HG03066 (cell line): ENCODE data around the gene CD48.
"Not testable (repeated sequence)": the region's sequence is repeated elsewhere in the genome, so short reads cannot be mapped to it uniquely, and the experiment has no call there.

Experiments
- ATAC-seq: cut with Tn5 transposase; IDR thresholded peaks from one replicate; pipeline ENCODE4 v1.9.1; 2021; ENCODE audit warnings: low read depth; ENCODE audit not compliant: unreplicated experiment

CD48 gene

GRCh38 chr1:160658162-160658813 is 53.3 kb downstream of the CD48 start:
- no peak for ATAC-seq

GRCh38 chr1:160657250-160657781 is 54.3 kb downstream of the CD48 start:
- no peak for ATAC-seq

- ATAC-seq, result peak; percentile 51
Measured at GRCh38 chr1:160656737-160657136, 54.9 kb downstream of the CD48 start.

- no peak for ATAC-seq
Measured at GRCh38 chr1:160653620-160654016, 58.0 kb downstream of the CD48 start.

- ATAC-seq, result no peak
Measured at GRCh38 chr1:160652924-160653619, 58.5 kb downstream of the CD48 start.

GRCh38 chr1:160652065-160652641 is 59.5 kb downstream of the CD48 start:
- not testable (repeated sequence) for ATAC-seq

GRCh38 chr1:160651433-160652064 is 60.1 kb downstream of the CD48 start:
- ATAC-seq, result no peak

- ATAC-seq, result no peak
Measured at GRCh38 chr1:160647329-160647720, 64.3 kb downstream of the CD48 start.

GRCh38 chr1:160646711-160647328 is 64.8 kb downstream of the CD48 start, which contains the start of gene SLAMF1:
TSS of gene SLAMF1 (minus strand) at chr1:160647044. CDS start at chr1:160646945, 99 bp downstream.
- peak; percentile 34 for ATAC-seq

- ATAC-seq, result no peak
Measured at GRCh38 chr1:160646180-160646579, 65.4 kb downstream of the CD48 start.

- ATAC-seq, result no peak
Measured at GRCh38 chr1:160645386-160646130, 66.1 kb downstream of the CD48 start.

- no peak for ATAC-seq
Measured at GRCh38 chr1:160644399-160644798, 67.2 kb downstream of the CD48 start.

GRCh38 chr1:160643138-160643537 is 68.5 kb downstream of the CD48 start:
- ATAC-seq, result no peak

- no peak for ATAC-seq
Measured at GRCh38 chr1:160642281-160642644, 69.4 kb downstream of the CD48 start.

- no peak for ATAC-seq
Measured at GRCh38 chr1:160641323-160642280, 70.0 kb downstream of the CD48 start.

GRCh38 chr1:160640359-160641123 is 71.1 kb downstream of the CD48 start:
- no peak for ATAC-seq

GRCh38 chr1:160639652-160640051 is 72.0 kb downstream of the CD48 start:
- no peak for ATAC-seq

- no peak for ATAC-seq
Measured at GRCh38 chr1:160638926-160639325, 72.7 kb downstream of the CD48 start.
